Skin epidermis (tissue), 12 donors: ENCODE measurements around the gene DOLPP1.

ENCODE experiments used
- H3K27ac ChIP-seq, 21 experiments: fragments of 200-600 bp; sonication (generic) in 11 of 21; one replicate each; pipeline ENCODE4 v1.5.0; 2020; ENCODE audit warnings: mild to moderate bottlenecking in 3 of 21, inconsistent platforms in 2 of 21, moderate library complexity in 2 of 21
- H3K4me3 ChIP-seq, 7 experiments: fragments of 200-600 bp; sonication (generic) in 2 of 7; one replicate each; pipeline ENCODE4 v1.5.0; 2020; ENCODE audit warnings: inconsistent platforms in 2 of 7, mild to moderate bottlenecking in 2 of 7, moderate library complexity in 1 of 7

DOLPP1 gene

GRCh38 chr9:129080601-129081387 lies at the start of gene DOLPP1:
Gene DOLPP1 (plus strand): TSS chr9:129081111. CDS start chr9:129081132, 21 bp downstream.
- H3K27ac ChIP-seq: peak within 1 kb of the TSS; percentile 25 to 90 (median 79)

GRCh38 chr9:129031514-129031913 lies 49.4 kb upstream of the DOLPP1 start:
- Histone ChIP-seq H3K4me3 (no peak overlapping the region), H3K27ac (no peak overlapping the region)

More at GRCh38 chr9:129080601-129081387, at the start of gene DOLPP1:
- H3K4me3 ChIP-seq: peak within 1 kb of the TSS; percentile 54 to 87 (median 78)

- Histone ChIP-seq H3K4me3 (no peak overlapping the region), H3K27ac (no peak overlapping the region)
Observed at GRCh38 chr9:129032541-129033159, 48.3 kb upstream of the DOLPP1 start.

GRCh38 chr9:129033216-129033615 lies 47.7 kb upstream of the DOLPP1 start:
- no peak overlapping the region for H3K27ac ChIP-seq
- H3K4me3 ChIP-seq: no peak overlapping the region

GRCh38 chr9:129035838-129036237 lies 45.1 kb upstream of the DOLPP1 start:
- H3K4me3 ChIP-seq: peak overlapping the region; percentile 12 to 99 (median 89)
- H3K27ac ChIP-seq: peak overlapping the region in 20 of 21 experiments; percentile 0 to 89 (median 69)

- H3K4me3 ChIP-seq: peak within 1 kb of the TSS; percentile 55 to 99 (median 89)
- peak within 1 kb of the TSS in 20 of 21 experiments; percentile 62 to 89 (median 80) for H3K27ac ChIP-seq
Observed at GRCh38 chr9:129036241-129036922, 44.5 kb upstream of the DOLPP1 start, which contains the start of gene MIGA2. Gene MIGA2 (plus strand): TSS chr9:129036626. CDS start chr9:129040595, 3,969 bp downstream.

- peak overlapping the region in 20 of 21 experiments; percentile 35 to 89 (median 78) for H3K27ac ChIP-seq
- peak overlapping the region; percentile 55 to 99 (median 89) for H3K4me3 ChIP-seq
Observed at GRCh38 chr9:129036923-129037766, 43.8 kb upstream of the DOLPP1 start.

- Histone ChIP-seq H3K27ac (peak overlapping the region in 11 of 21 experiments; percentile 26 to 87 (median 78)), H3K4me3 (peak overlapping the region in 6 of 7 experiments; percentile 55 to 99 (median 92))
Observed at GRCh38 chr9:129037767-129038098, 43.2 kb upstream of the DOLPP1 start.

- Histone ChIP-seq H3K4me3 (peak overlapping the region in 2 of 7 experiments; percentile 94 to 98), H3K27ac (peak overlapping the region in 11 of 21 experiments; percentile 26 to 87 (median 77))
Observed at GRCh38 chr9:129038109-129038852, 42.6 kb upstream of the DOLPP1 start.

GRCh38 chr9:129040113-129040643 lies 40.7 kb upstream of the DOLPP1 start:
- Histone ChIP-seq H3K4me3 (no peak overlapping the region), H3K27ac (no peak overlapping the region)

GRCh38 chr9:129042016-129042415 lies 38.9 kb upstream of the DOLPP1 start:
- Histone ChIP-seq H3K27ac (no peak overlapping the region), H3K4me3 (no peak overlapping the region)

GRCh38 chr9:129052592-129052991 lies 28.3 kb upstream of the DOLPP1 start:
- Histone ChIP-seq H3K27ac (peak overlapping the region in 2 of 21 experiments; percentile 34 to 56), H3K4me3 (no peak overlapping the region)

GRCh38 chr9:129053020-129053419 lies 27.9 kb upstream of the DOLPP1 start:
- H3K4me3 ChIP-seq: no peak overlapping the region
- H3K27ac ChIP-seq: peak overlapping the region in 1 of 21 experiments; percentile 34

- no peak overlapping the region for H3K27ac ChIP-seq
Observed at GRCh38 chr9:129054163-129054851, 26.6 kb upstream of the DOLPP1 start.

GRCh38 chr9:129058965-129059795 lies 21.7 kb upstream of the DOLPP1 start:
- no peak overlapping the region for H3K27ac ChIP-seq
- no peak overlapping the region for H3K4me3 ChIP-seq

More at GRCh38 chr9:129054163-129054851, 26.6 kb upstream of the DOLPP1 start:
- no peak overlapping the region for H3K4me3 ChIP-seq

- H3K4me3 ChIP-seq: no peak overlapping the region
- H3K27ac ChIP-seq: no peak overlapping the region
Observed at GRCh38 chr9:129059796-129060785, 20.8 kb upstream of the DOLPP1 start.
